HG02759 (cell line): ENCODE results near the gene CD44.
"Not testable (repeated sequence)": the region's sequence is repeated elsewhere in the genome, so short reads cannot be mapped to it uniquely, and the experiment has no call there.

Experiments
- ATAC-seq: cut with Tn5 transposase; IDR thresholded peaks from one replicate; pipeline ENCODE4 v1.9.1; 2021; ENCODE audit warnings: mild to moderate bottlenecking, moderate library complexity; ENCODE audit not compliant: unreplicated experiment

Gene CD44

GRCh38 chr11:35207471-35208403, 68.8 kb downstream of the CD44 start:
- no peak for ATAC-seq

DNA sequence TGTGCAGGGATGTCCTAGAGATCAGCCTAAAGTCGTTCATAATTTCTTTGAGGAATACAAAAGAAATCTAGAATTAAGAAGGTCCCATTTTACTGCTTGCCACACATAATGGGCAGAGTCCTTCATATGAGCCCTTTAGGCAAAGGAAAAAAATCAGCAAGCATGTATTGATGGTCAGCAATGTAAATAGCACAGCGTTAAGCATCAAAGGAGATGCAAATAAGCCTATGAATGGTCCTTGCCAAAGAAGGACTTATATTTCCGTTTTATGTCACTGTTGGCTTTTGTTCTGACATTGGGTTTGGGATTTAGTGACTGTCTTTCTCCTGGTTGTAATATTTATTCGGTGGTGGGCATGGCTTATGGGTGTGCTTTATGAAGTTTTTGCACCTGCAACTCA, 69.8 kb downstream of the CD44 start:
- ATAC-seq: no peak

DNA sequence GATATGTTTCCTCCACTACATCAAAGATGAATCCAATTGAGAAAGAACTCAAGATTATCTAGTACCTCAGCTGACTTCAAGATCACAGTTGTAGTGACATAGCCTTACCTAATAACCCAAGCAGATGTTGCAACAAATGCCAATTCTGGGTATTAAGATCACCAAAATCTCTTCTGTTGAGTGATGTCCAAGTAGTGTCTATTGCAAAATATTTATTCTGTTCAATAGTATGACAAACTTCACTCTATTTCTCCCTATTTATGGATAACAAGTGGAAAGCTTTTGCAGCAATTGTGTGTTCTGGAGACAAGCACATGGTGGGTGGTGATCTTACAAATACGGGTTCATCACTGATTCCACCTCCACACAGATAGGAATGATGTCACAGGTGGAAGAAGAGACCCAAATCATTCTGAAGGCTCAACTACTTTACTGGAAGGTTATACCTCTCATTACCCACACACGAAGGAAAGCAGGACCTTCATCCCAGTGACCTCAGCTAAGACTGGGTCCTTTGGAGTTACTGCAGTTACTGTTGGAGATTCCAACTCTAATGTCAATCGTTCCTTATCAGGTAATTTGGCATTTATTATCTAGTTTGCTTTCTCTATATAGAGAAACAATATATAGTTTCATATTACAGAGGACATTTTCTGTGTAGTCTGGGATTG, 72.0 kb downstream of the CD44 start:
- no peak for ATAC-seq

DNA sequence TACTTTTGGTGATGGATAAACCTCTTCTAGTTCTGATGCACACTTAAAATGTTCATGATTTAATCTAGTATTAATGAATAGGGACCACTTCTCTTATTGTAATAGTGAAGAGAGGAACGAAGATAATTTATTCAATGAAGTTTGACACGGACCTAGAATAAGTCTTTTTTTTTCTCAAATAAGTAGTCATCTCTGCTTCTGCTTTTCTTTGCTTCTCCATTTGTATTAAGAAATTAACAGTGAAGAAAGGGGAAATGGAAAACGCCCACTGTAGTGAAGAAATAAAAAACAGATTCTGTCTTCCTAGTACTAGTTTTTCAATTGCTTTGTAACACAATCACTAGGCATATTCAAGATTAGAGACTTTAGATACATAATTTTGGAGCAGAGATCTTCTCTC, 73.0 kb downstream of the CD44 start:
- ATAC-seq: no peak

DNA sequence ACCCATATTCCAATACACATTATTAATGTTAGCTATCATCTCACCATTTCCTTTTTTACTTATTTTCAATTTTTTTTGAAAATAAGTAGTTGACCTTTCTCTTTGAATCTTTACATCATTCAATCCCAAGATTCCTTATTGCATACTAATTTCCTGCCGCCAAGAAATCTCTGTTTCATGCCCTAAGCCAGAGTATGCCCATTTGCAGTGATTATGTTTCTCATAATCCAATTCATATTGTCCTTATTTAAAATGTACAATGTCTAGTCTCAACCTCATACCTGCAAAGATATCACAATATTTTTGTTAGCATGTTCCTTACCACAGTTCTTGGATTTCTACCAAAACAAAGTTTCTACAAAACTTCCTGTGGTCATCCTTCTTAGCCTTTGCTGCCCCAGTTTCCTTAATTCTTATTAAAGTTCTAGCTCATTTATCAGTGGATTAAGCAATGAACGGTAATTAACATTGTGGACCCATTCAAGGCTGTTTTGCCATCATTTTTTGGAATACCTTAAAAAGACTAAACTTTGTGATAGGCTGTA, 75.3 kb downstream of the CD44 start:
- ATAC-seq: no peak

GRCh38 chr11:35214792-35215193, 75.8 kb downstream of the CD44 start:
- ATAC-seq: no peak

DNA sequence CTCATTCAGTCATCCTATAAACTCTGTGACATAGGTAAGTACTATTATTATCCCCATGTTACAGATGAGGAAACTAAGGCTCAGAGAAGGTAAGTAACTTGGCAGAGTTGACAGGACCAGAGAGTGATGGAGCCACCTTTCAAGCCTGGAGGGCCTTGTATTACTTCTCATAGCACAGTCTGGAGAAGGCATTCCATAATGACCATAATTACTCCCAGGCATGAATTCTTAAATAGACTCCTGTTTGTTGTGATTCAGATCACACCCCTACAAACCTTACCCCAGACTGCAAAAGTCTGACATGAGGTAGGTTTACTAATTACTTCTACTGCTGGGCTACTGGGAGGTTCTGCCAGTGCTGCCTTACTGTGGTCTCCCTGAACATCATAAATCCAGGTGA, 77.0 kb downstream of the CD44 start:
- no peak for ATAC-seq

GRCh38 chr11:35216962-35217678, 78.1 kb downstream of the CD44 start:
- no peak for ATAC-seq

- ATAC-seq: no peak
Observed at GRCh38 chr11:35218956-35219355, 80.0 kb downstream of the CD44 start.

- no peak for ATAC-seq
Observed at GRCh38 chr11:35223371-35223796, 84.4 kb downstream of the CD44 start.

DNA sequence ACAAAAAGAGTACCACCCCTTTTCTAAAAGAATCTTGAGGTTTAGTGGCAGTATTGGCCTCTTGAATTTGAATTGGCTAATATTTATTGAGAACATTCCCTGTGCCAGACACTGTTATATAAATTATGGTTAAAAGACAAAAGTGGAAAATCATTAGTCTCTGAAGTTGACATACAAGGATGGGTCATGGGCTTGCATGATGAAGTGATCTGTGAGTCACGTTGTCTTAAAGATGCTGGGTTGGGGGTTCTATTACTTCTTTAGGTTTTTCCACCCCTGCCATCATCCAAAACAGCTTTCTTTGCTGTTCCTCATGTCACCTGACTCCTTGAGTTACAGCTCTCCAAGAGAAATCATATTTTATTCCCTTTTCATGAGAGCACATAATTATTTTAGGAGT, 85.0 kb downstream of the CD44 start:
- no peak for ATAC-seq

DNA sequence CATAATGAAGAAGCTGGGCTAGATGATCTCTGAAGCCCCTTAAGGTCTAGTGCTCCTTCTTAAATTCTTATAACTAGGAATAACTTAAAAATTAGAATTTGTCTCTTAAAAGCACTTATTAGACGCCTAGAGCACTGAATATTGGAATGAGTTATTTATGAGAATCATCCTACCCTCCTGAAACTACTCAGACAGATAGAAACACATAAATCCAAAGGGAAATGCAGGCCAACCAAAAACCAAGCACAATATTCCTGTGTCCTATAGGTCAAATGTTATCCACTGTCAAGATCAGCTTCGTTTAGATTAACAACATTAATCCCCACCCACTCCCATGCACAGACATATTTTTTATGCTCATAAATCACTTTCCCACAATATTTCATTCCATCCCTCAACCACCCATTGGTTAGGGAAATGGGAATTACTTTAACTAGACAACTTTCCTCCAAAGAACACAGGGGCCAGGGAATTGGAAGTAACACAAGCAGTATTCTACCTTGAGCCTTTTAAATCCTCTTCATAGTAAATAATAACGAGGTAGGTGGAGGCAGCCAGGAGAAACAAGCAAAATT, 87.1 kb downstream of the CD44 start:
- no peak for ATAC-seq

DNA sequence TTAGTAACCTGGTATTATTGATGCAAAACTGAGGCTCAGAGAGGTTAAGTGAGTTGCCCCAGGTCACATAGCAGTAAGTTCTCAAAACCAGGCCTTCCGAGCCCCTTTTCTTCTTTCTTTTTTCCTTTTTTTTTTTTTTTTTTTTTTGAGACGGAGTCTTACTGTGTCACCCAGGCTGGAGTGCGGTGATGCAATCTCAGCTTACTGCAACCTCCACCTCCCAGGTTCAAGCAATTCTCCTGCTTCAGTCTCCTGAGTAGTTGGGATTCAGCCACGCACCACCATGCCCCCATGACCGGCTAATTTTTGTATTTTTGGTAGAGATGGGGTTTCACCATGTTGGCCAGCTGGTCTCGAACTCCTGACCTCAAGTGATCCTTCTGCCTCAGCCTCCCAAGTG, 87.8 kb downstream of the CD44 start:
- not testable (repeated sequence) for ATAC-seq

DNA sequence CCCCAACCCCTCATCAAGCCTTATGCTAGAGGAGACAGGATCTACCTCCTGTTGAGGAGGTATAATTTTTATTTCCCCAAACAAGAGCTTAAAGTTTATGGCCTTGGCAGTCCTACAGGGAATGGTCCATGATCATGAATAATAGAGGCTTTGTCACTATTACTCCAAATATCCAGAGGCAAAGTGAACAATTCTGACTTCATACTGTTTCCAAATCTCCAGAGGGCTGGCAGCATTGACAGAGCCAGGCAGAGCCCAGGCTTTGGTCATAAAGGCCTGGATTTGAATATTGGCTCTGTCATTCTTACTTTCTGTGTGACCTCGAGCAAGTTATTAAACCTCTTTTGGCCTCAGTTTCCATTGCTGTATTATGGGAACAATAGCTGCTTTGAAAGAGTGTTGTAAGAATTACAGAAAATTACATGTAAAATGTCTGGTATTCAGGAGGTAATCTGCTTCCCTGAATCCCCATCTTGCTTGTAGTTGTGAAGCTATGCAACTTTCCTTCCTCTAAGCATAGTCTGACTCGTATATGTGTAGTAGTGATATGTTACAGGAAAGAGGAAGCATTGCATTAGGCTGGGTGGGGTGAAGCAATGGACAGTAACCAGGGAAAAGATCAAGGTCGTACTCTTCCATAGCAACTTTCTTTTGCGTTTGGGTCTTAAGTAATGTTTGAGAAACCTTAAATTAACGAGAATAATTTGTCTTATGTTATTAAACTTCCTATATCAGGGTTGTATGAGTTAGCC, 88.8 kb downstream of the CD44 start:
- ATAC-seq: no peak

GRCh38 chr11:35228328-35228725, 89.4 kb downstream of the CD44 start:
- no peak for ATAC-seq

- no peak for ATAC-seq
Observed at GRCh38 chr11:35230388-35230787, 91.4 kb downstream of the CD44 start.

GRCh38 chr11:35231076-35231860, 92.3 kb downstream of the CD44 start:
- no peak for ATAC-seq

GRCh38 chr11:35232891-35233330, 93.9 kb downstream of the CD44 start:
- no peak for ATAC-seq

DNA sequence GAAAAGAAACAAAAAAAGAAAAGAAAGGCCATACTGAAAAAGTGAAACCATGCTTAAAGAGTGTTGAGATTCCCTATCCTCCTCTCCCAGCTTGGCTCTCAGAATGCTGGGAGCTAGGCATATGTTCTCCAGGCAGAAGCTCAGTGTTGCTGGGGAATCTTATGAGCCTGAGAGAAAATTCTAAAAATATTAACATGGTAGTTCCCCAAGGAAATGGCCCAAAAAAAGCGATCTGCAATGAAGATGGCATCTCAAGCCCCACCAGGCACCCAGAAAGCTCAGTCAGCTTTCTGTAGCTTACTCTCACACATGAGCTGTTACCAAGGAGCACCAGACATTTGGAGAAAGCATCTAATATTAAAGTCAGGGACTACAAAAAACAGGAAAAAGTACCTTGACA, 94.5 kb downstream of the CD44 start:
- ATAC-seq: no peak
